SJSA1 (cell line): Measurements from ENCODE around the gene CAMK2B. TPM values are rescaled to one million over a fixed set of nuclear protein-coding genes. Genes with fewer than 3 reads are reported as not detected.

Experiments used
- DNase-seq, 2 experiments: peaks; one replicate each; pipeline ENCODE4 v3.0.0-alpha.2; 2015 to 2020; ENCODE audit warnings: low spot score in 2 of 2, low read depth in 1 of 2
- H3K27ac ChIP-seq: fragments of 250-450 bp; sonication (Bioruptor Pico); 2 replicates; pipeline ENCODE4 v1.5.1; 2020; ENCODE audit warnings: mild to moderate bottlenecking, moderate library complexity
- H3K27me3 ChIP-seq: fragments of 250-450 bp; sonication (Bioruptor Pico); replicated peaks from 2 replicates; pipeline ENCODE4 v1.5.1; 2020; ENCODE audit warnings: mild to moderate bottlenecking, moderate library complexity
- H3K36me3 ChIP-seq: fragments of 250-450 bp; sonication (Bioruptor Pico); 2 replicates; pipeline ENCODE4 v1.5.1; 2020; ENCODE audit warnings: mild to moderate bottlenecking
- H3K4me1 ChIP-seq: fragments of 250-450 bp; sonication (Bioruptor Pico); replicated peaks from 2 replicates; pipeline ENCODE4 v1.6.1; 2021; ENCODE audit warnings: mild to moderate bottlenecking
- H3K4me3 ChIP-seq: fragments of 250-450 bp; sonication (Bioruptor Pico); 2 replicates; pipeline ENCODE4 v1.5.1; 2020; ENCODE audit warnings: mild to moderate bottlenecking
- H3K9me3 ChIP-seq: fragments of 250-450 bp; sonication (Bioruptor Pico); replicated peaks from 2 replicates; pipeline ENCODE4 v1.5.1; 2020; ENCODE audit warnings: mild to moderate bottlenecking
- total RNA-seq: library from RNA; depleted of rRNA; stranded (reverse); fragments of >200 nt; shearing (Covaris generic); gene quantifications from 2 replicates; pipeline ENCODE4 v1.2.3, GENCODE V29; 2014

CAMK2B gene
- total RNA-seq, 1 experiment from 2014 or later, result not detected

GRCh38 chr7:44232901-44233715 is 92.3 kb downstream of the CAMK2B start:
- Histone ChIP-seq H3K27ac (no peak overlapping the region), H3K36me3 (no peaks in the 10 kb centered on the region), H3K9me3 (no peaks in the 10 kb centered on the region), H3K27me3 (peaks cover 6% of the 10 kb centered on the region; the same call in 1 of the 2 replicates), H3K4me1 (no peaks in the 10 kb centered on the region), H3K4me3 (no peak overlapping the region)
- DNase-seq, result no peak

- Histone ChIP-seq H3K9me3 (no peaks in the 10 kb centered on the region), H3K27me3 (no peaks in the 10 kb centered on the region)
These were observed 93.0 kb downstream of the CAMK2B start for GRCh38 chr7:44232396-44232795.

GRCh38 chr7:44231088-44231487 is 94.3 kb downstream of the CAMK2B start:
- Histone ChIP-seq H3K4me3 (no peak overlapping the region), H3K9me3 (no peaks in the 10 kb centered on the region), H3K4me1 (no peaks in the 10 kb centered on the region), H3K27me3 (no peaks in the 10 kb centered on the region), H3K36me3 (no peaks in the 10 kb centered on the region), H3K27ac (no peak overlapping the region)
- DNase-seq, result no peak

More at GRCh38 chr7:44232396-44232795, 93.0 kb downstream of the CAMK2B start:
- Histone ChIP-seq H3K36me3 (no peaks in the 10 kb centered on the region), H3K4me3 (no peak overlapping the region), H3K4me1 (no peaks in the 10 kb centered on the region), H3K27ac (no peak overlapping the region)
- no peak for DNase-seq

DNA sequence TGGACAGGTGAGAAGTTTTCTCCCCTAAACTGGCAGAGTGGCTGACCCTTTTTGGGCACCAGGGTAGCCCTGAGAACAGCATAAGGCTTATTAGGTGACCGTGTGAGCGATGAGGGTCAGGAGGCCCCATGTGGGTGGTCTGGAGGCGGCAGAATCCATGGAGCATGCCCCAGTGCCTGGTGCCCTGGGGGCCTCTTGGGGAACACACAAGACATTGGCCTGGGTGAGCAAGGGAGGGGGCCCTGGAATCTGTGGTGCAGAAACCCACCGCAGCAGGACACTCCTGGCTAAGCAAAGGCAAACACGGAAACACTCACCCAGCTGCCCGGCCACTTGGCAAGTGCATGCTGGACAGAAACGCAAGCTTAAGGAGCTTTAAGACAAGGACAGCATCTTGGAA is 95.1 kb downstream of the CAMK2B start:
- no peaks in the 10 kb centered on the region for H3K36me3 ChIP-seq
- H3K9me3 ChIP-seq, result no peaks in the 10 kb centered on the region
- H3K27ac ChIP-seq, result no peak overlapping the region
- no peak for DNase-seq
- no peaks in the 10 kb centered on the region for H3K4me1 ChIP-seq
- H3K27me3 ChIP-seq, result no peaks in the 10 kb centered on the region
- no peak overlapping the region for H3K4me3 ChIP-seq

DNA sequence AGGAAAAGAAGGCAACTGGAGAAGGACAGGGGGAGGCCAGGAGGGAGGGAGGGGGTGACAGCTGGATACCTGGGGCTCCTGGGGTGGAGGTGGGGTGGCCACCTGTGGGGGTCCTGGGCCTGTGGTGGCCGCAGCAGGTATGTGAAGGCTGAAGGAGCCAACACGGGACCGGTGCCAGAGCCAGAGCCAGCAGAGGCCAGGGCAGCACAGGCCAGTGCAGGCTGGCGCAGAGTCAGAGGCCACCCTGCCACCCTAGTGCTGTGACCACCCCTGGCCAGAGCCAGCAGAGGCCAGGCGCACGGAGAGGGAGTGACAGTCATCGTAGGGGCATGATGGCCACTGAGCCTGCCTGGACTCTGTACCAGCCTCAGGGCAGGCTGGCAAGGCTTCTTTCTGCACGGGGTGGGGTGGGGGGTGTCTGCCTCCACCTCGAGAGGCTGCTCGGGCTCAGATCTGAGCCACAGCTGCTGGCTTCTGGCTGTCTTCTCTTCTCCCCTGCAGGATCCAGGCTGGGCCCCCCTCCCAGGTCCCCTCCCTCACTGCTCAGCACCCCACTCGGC is 95.8 kb downstream of the CAMK2B start:
- Histone ChIP-seq H3K27ac (no peak overlapping the region), H3K4me3 (no peak overlapping the region), H3K27me3 (0 out of 2 replicates have a peak, but pooled peaks cover 2% of the 10 kb centered on the region), H3K9me3 (no peaks in the 10 kb centered on the region), H3K4me1 (no peaks in the 10 kb centered on the region), H3K36me3 (no peaks in the 10 kb centered on the region)
- no peak for DNase-seq

DNA sequence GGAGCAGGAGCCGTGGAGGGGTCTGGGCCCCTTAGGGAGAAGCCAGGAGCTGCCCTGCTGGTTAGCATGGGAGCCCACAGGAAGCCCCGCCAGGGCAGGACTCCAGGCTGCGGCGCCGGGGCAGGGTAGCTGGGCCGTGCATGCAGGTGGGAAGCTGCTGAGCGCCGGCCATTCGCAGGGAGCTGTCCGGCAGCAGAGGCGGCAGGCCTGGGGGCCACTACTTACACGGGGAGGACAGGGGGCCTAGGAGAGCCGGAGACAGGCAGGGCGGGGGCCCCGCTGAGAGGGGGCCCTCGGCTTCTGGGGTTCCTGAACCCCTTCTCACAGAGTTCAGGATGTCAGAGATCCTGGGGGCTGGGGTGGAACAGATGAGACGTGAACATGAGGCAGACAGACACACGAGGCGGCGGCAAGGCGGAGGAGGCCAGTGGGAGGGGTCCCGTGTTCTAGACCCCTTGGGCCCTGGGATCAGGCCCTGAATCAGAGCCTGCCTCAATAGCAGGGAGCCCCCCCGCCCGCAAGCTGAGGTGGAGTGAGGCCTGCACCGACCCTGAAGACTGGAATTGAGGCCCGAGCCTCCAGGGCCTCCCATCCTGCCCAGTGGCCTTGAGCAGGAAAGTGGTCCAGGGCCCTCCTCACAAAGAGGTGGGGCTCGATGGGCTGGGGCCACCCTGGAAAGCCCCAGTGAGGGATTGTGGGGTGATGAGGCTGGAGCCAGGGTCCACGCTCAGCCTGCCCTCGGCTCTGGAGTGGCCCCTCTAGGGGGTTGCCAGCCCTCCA is 96.6 kb downstream of the CAMK2B start:
- DNase-seq, result no peak
- Histone ChIP-seq H3K27ac (no peak overlapping the region), H3K27me3 (0 out of 2 replicates have a peak, but pooled peaks cover 5% of the 10 kb centered on the region), H3K9me3 (no peaks in the 10 kb centered on the region), H3K4me1 (no peaks in the 10 kb centered on the region), H3K36me3 (no peaks in the 10 kb centered on the region), H3K4me3 (no peak overlapping the region)

- H3K4me3 ChIP-seq, result no peak overlapping the region
- DNase-seq, result no peak
- H3K4me1 ChIP-seq, result no peaks in the 10 kb centered on the region
- H3K9me3 ChIP-seq, result no peaks in the 10 kb centered on the region
- H3K36me3 ChIP-seq, result no peaks in the 10 kb centered on the region
- no peak overlapping the region for H3K27ac ChIP-seq
- 0 out of 2 replicates have a peak, but pooled peaks cover 5% of the 10 kb centered on the region for H3K27me3 ChIP-seq
These were observed 97.5 kb downstream of the CAMK2B start for GRCh38 chr7:44227911-44228310.

DNA sequence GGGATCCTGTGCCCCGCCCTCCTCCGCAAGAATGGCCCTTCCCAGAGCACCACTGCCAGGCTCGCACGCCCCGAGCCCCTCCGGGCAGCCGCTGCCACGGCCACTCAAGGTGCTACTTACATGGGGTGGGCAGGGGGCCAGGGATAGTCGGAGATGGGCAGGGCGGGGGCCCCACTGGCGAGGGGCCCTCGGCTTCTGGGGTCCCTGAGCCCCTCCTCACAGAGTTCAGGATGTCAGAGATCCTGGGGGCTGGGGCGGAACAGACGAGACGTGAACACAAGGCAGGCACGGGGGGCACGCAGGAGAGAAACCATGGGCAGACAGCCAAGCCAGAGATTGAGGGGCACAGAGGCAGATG is 99.0 kb downstream of the CAMK2B start:
- Histone ChIP-seq H3K36me3 (no peaks in the 10 kb centered on the region), H3K4me3 (no peak overlapping the region), H3K27me3 (0 out of 2 replicates have a peak, but pooled peaks cover 5% of the 10 kb centered on the region), H3K27ac (no peak overlapping the region), H3K4me1 (peaks cover 1% of the 10 kb centered on the region; the same call in 1 of the 2 replicates), H3K9me3 (no peaks in the 10 kb centered on the region)
- no peak for DNase-seq

GRCh38 chr7:44225566-44226395 is 99.6 kb downstream of the CAMK2B start:
- Histone ChIP-seq H3K27ac (no peak overlapping the region), H3K4me3 (no peak overlapping the region), H3K27me3 (0 out of 2 replicates have a peak, but pooled peaks cover 5% of the 10 kb centered on the region), H3K9me3 (no peaks in the 10 kb centered on the region), H3K4me1 (peaks cover 4% of the 10 kb centered on the region; the same call in 1 of the 2 replicates), H3K36me3 (no peaks in the 10 kb centered on the region)
- DNase-seq, result no peak

DNA sequence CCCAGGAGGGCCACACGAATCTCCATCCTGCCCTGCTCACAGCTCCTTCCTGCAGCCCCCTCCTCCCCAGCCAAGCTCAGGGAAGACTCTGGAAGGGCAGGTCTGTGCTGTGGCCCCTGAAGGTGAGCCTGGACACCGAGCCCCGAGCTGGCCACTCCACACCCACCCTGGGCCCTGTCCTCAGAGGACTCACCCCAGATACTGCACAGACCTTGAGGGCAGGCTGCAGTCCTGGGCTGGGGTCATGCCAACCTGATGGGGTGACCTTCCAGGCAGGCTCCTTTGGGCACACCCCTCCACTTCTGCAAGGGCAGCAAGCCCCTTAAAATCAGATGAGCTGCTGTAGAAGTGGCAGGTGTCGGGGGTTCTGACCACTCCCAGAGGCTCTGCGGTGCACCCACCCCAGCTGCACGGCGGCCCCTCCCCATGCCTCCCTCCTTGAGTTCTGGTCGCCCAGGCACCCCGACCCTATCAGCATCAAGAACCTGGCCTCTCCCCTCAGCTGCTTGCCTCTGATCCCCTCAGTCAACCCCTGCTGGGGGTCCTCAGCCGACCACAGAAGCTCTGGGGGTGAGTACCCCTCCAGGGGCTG is 100.3 kb downstream of the CAMK2B start:
- H3K27me3 ChIP-seq, result 0 out of 2 replicates have a peak, but pooled peaks cover 5% of the 10 kb centered on the region
- DNase-seq, result no peak
- H3K27ac ChIP-seq, result no peak overlapping the region
- H3K4me1 ChIP-seq, result peaks cover 4% of the 10 kb centered on the region; the same call in 1 of the 2 replicates
- H3K36me3 ChIP-seq, result no peaks in the 10 kb centered on the region
- no peaks in the 10 kb centered on the region for H3K9me3 ChIP-seq
- no peak overlapping the region for H3K4me3 ChIP-seq

- no peak for DNase-seq
- Histone ChIP-seq H3K9me3 (no peaks in the 10 kb centered on the region), H3K27ac (no peak overlapping the region), H3K4me1 (peaks cover 4% of the 10 kb centered on the region; the same call in 1 of the 2 replicates), H3K36me3 (no peaks in the 10 kb centered on the region), H3K4me3 (no peak overlapping the region), H3K27me3 (0 out of 2 replicates have a peak, but pooled peaks cover 5% of the 10 kb centered on the region)
These were observed 101.1 kb downstream of the CAMK2B start for GRCh38 chr7:44224080-44224973.
